SH-SY5Y (cell line): Measurements from ENCODE around the gene GALNT18.

Experiments used
- GATA2 ChIP-seq: IDR thresholded peaks from 2 replicates; pipeline ENCODE4 v1.6.1; 2011; ENCODE audit warnings: mild to moderate bottlenecking, low read depth, low read length
- GATA3 ChIP-seq: IDR thresholded peaks from 2 replicates; pipeline ENCODE4 v1.6.1; 2011; ENCODE audit warnings: low read depth, mild to moderate bottlenecking, low read length, moderate library complexity

GRCh38 chr11:11605821-11606450, 15.9 kb downstream of the GALNT18 start:
- no peak for TF ChIP-seq GATA3
- TF ChIP-seq GATA2 = no peak
